Activated T-cell treated with anti-CD3 and anti-CD28 coated beads for 4 hours (primary cell): ENCODE measurements around the gene NEO1.

Experiments
- DNase-seq: peaks from one replicate; pipeline ENCODE4 v3.0.0-alpha.2; 2020

The NEO1 gene

DNA sequence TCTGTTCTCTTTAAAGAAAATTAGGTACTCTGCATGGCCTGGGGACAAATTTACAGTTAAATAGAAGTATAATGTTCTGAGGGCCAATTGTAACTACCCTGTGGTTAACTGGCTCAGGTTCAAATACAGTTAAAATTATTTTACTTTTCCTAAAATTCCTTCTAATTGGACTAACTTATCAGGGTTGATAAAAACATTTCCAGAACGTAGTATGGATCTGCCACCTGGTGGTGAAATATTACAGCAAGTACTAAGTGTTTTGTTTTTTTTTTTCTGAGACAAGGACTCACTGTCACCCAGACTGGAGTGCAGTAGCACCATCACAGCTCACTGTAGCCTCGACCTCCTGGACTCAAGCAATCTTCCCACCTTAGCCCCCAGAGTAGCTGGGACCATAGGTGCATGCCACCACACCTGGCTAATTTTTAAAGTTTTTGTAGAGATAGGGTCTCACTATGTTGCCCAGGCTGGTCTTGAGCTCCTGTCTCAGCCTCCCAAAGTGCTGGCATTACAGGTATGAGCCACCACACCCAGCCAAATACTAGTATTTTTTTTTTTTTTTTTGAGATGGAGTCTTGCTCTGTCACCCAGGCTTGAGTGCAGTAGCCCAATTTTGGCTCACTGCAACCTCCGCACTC is 29.2 kb downstream of the NEO1 start:
- DNase-seq = peak; percentile 1

DNA sequence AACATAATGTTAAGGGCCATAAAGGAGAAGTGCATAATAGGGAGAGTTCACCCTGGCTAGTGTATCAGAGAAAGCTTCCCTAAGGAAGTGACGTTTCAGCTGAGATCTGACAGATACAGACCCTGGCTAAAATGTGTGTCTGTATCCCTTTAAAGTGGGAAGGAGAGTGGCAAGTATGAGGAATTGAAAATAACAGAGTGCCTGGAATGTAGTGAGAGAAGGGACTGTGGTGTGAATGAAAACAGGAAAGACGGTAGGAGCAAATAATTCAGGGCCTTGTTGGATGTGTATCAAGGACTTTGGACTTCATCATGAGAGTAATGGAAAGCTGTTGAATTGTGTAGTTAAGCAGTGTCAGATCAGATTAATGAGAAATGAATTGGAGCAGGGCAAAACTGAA is 30.5 kb downstream of the NEO1 start:
- no peak for DNase-seq

DNA sequence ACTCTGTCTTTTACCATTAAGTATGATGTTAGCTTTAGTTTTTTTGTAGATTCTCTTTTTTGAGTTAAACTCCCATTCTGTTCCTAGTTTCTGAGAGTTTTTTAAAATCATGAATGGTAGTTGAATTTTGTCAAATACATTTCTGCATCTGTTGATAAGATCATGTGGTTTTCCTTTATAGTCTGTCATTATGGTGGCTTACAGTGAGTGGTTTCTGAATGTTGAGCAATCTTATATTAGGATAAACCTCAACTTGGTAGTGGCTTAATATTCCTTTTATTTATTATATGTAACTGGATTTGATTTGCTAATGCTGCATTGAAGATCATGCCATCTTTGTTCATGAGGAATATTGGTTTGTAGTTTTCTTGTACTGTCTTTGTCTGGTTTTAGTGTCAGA is 34.8 kb downstream of the NEO1 start:
- no peak for DNase-seq

- no peak for DNase-seq
Measured at GRCh38 chr15:73105064-73105463, 52.8 kb downstream of the NEO1 start.

DNA sequence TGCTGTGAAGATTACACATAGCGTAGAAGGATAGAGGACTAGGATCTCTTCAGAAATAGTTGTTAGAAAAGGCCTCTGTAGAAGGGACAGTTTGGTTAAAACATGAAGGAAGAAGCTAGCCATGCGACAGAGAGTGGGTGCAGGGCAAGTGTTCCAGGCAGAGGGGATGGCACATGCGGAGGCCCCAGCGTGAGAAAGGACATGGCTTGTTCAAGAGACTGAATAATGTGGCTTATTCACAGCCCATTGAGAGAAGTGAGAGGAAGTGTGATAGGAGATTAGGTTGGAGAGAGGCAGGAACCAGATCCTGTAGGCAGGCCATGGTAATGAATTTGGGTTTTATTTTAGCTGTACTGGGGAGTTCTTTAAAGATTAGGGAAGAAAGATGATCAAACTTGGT is 56.4 kb downstream of the NEO1 start:
- no peak for DNase-seq

DNA sequence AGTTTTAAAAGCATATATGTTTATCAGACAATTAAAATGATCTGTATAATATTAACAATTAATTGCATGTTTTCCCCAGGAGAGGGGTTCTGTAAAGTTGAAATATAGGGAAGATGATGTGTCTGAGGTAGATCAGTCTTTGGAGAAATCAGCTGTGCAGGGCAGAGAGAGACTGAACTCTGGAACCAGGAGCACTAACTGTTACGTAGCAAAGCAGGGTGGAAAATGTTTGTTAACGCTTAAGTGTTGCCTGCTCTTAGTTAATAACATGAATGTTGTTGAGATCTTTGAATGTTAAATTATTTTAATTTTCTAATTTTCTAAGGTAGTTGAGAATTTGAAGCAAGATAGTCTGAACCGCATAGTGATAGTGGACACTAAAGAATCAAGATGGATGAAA is 57.5 kb downstream of the NEO1 start:
- no peak for DNase-seq

DNA sequence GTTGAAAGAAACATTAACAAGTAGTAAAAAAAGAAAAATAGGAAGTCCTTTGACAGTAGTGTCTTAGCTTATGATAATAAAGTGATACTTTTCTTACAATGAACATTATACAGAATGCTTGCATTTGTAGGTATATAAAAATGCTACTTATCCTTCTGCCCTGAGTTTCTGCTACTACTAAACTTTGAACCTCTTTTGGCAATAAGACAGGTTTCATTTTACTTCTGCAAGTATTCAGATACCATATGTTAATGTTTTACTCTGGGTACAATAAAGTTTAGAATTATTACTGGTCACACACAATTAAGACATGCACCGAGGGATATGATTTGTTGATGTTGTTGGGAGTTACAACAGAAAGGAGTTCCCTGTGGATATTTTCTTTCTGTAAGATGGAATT is 57.9 kb downstream of the NEO1 start:
- no peak for DNase-seq

GRCh38 chr15:73114064-73114463 is 61.8 kb downstream of the NEO1 start:
- no peak for DNase-seq

- no peak for DNase-seq
Measured at GRCh38 chr15:73116164-73116563, 63.9 kb downstream of the NEO1 start.

DNA sequence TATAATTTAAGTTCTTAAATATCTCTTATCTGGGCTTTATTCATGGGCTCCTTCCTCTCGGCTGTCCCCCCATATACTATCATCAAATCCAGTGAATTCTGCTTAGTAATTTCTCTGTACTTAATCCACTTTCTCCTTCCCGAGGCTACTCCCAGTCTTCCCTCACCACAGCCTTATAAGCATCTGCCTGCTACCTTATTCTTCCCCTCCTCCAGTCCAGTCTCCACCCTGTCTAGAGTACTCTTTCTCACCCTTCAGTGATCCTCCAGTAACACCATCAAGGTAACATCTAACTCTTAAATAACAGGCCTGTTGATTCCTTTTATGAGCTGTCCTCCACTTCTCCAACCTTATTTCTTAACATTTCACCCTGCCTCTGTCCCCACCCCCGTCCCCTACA is 65.8 kb downstream of the NEO1 start:
- no peak for DNase-seq

DNA sequence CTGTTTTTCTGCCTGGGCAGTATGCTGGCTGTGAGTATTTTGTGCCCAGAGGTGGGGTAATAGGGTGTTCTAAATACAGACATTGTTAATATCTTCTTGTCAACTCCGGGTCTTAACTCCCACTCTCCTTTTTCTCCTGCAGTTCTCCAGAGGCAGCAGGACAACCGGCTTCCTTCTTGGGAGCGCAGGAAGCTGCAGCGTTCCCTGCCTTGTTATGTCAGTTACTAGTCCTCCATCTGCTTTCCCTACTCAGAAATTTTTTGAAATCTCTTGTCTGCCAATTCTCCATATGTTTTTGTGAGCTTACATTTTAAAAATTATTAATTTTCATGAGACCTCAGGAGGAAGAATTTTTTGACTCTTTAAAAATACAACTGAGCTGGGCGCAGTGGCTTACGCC is 67.2 kb downstream of the NEO1 start:
- no peak for DNase-seq

- DNase-seq = no peak
Measured at GRCh38 chr15:73120269-73120668, 68.0 kb downstream of the NEO1 start.

DNA sequence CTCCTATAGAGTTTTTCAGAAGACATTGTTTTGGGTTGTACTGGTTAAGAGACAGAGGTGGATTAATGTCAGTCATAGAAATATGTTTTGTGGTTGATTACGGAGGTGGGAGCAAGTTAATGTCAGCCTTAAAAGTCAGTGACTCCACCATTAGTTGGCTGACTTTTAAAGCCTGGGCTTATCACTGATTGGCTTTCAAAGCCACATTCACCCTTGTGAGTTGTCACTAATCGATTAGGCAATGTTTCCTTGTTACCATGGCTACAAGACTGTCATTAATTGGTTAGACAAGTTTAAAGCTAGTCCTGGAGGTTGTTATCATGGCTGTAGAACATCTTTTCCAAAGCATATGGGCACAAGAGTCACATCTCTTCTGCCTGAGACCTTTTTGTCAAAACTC is 73.0 kb downstream of the NEO1 start:
- no peak for DNase-seq

DNA sequence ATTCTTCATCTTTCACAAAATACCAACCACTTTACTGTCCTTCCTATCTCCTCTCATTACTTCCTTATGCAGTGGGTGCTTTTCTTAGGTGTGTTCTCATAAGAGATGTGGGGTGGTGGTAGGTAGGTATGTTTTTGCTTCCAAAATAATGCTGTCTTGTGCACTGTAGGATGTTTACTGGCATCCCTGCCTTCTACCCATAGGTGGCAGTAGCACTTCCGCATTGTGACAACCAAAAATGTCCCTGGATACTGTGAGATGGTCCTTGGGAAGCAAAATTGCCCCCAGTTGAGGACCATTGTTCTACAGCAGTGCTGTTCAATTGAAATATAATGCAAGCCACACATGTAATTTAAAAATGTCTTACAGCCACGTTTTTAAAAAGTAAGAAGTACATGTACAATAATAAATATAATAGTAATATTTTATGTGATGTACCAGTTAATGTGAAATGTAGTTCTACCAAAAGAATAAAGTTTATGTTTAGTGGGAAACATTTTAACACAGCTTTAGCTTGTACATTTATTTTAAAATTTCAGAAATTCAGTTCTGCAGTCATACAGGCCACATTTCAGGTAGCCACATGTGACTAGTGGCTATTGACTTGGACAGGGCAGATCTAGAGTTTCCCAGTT is 75.2 kb downstream of the NEO1 start:
- DNase-seq = no peak

GRCh38 chr15:73130830-73131229 is 78.6 kb downstream of the NEO1 start:
- DNase-seq = no peak

GRCh38 chr15:73134196-73134595 is 81.9 kb downstream of the NEO1 start:
- no peak for DNase-seq

DNA sequence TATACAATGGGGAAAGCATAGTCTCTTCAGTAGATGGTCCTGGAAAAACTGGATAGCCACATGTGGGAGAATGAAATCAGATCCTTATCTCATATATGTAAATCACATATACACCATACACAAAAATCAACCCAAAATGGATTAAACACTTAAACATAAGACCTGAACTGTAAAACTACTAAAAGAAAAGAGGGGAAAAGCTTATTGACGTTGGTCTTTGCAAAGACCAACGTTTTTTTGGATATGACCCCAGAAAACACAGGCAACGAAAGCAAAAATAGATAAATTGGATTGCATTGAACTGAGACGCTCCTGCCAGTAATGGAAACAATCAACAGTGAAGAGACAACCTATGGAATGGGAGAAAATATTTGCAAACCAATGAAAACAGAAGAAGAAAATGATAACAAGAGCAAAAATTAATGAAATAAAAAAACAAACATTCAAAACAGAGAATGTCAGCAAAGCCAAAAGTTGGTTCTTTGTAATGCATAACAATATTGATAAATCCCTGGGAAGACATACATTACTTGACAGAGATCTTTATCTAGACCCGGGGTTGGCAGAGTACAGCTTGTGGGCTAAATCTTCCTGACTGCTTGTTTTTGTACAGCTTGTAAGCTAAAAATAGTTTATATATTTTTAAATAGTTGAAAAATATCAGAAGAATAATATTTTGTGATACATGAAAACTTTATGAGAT is 86.9 kb downstream of the NEO1 start:
- no peak for DNase-seq

DNA sequence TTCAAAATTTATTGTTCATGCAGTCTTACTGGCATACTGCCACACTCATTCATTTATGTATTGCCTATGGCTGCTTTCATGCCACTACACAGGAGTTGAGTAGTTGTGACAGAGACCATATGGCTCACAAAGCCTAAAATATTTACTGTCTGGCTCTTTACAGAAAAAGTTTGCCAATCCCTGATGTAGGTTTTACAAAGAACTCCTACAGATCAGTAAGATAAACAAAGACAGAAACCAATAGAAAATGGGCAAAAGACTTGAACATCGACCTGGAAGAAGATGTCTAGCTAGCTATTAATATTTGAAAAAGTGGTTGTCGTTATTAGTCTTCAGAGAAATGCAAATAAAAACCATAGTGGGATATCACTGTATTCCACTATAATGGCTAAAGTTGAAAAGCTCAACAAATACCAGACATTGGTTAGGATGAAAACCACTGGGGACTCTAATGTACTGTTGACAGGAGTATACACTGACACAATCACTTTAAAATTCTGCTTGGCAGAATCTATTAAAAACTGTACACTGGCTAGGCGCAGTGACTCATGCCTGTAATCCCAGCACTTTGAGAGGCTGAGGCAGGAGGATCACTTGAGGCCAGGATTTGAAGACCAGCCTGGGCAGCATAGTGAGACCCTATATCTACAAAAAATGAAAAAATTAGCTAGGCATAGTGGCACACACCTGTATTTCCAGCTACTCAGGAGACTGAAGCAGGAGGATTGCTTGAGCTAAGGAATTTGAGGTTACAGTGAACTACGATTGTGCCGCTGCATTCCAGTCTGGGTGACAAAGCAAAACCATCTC is 87.7 kb downstream of the NEO1 start:
- no peak for DNase-seq

DNA sequence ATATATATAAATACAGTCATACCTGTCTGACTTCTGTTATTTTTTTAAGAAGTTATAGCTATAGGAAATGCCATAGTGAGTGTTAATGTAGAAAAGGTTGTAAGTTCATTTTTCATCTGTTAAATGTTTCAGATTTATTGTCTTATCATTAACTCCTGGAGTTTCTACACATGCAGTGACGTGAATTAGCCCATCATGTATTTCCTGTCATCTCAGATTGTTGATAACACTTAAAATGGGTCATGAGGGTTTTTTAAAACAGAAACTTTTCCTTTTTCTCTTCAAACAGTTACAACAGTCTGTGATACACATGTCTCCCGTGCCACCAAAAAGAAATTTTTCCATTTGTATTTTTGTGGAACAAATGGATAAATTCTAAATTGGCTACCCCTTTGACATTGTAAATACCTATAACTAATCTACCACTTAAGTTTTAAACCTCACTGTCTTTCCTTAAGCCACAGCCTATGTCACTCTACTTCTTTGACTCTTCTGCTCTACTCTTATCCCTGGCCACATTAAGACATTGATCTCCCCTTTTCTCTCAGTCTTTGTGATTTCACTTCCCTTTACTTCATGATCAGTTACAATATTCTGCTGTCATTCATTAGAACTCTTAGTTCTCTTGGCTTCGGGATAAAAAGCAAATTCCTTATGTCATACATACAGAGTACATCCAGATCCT is 89.1 kb downstream of the NEO1 start:
- DNase-seq = no peak

- no peak for DNase-seq
Measured at GRCh38 chr15:73142802-73143762, 90.8 kb downstream of the NEO1 start.

- DNase-seq = no peak
Measured at GRCh38 chr15:73143763-73144155, 91.5 kb downstream of the NEO1 start.

DNA sequence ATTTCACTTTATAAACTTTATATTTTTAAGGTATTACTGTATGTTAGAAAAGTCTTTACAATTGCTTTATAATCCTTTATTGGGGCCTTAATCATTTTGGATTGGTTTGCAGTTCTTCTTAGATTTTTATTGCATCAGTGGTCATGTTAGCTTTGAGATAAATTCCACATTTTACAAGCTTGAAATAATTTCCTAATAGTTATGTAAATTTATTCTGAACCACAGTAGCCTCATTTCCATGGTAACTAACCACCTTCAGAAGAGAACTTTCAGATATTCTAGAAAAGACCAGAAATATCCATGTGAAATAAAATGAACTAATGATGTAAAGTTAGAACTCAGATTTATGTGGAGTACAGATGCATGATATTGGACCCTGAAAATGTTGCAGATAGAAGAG is 94.2 kb downstream of the NEO1 start:
- DNase-seq = no peak
